GM12872 (cell line): ENCODE data around the gene HSPBP1.

ENCODE experiments used
- CTCF ChIP-seq: IDR thresholded peaks from 3 replicates; pipeline ENCODE4 v1.5.1; 2011; ENCODE audit warnings: low read depth, mild to moderate bottlenecking, low read length, moderate library complexity; ENCODE audit not compliant: insufficient read depth

Gene HSPBP1

GRCh38 chr19:55241935-55242464 is 37.9 kb downstream of the HSPBP1 start:
- no peak for TF ChIP-seq CTCF

DNA sequence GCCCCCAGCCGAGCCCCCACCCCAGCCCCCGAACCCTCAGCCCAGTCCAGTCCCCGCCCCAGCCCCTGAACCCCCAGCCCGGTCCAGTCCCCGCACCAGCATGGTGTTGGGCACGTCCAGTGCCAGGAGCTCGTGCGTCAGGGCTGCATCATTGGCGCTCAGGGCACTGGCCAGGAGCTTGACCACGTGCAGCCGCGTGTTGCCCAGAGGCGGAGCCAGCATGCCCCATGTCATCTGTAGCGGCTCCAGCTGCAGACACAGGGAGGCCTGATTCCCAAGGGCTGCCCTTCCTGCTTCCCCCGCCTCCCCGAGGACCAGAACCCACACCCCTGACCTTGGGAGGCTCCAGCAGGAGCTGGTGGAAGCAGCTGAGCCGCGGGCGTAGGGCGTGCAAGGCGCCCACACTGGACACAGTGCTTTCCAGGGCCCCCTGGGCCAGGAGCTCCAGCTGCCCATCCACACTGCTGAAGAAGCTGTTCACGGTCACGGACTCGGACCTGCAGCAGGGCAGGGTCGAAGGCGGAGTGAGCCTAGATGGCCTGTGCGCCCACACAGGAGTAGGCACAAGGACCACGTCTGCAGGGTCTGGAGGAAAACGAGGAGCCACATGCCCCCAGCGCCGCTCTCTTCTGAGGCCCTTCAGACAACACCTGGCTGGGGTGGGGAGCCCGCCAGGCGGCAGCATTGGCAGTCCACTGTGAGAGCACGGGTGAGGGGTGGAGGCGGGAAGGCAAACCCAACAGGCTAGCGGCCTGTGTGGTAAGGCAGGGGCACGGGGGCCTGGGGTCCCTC is 38.6 kb downstream of the HSPBP1 start:
- no peak for TF ChIP-seq CTCF

DNA sequence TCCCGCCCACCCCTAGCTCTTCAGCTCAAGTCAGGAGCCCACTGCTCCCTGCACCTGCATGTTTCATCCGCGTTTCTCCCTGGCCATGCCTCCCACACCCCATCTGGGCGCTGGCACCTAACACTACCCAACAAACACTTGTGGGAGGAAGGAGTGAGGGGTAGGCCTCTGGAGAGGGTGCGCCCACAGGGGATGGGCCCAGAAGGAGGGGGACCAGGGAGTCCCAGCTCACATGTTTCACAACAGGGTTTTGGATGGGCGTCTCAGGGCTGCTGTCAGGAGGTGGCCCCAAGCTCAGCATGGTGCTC is 39.2 kb downstream of the HSPBP1 start:
- TF ChIP-seq CTCF: no peak

DNA sequence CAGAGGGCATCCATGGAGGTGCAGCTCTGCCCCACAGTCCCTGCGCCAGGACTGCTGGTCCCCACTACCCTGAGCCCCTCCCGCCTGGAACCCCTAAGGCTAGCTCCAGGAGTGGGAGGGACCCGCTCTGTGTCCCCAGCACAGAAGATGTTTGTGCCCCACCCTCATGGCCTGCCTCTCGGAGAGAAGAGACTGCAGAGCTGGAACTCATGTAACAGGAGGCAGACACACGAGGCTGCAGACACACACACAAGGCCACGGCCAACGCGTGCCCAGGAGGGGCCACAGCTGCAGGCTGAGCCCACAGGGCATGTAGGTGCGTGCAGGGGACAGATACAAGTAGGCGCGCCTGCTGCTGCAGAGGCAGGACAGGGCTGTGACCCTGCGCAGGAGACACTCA is 40.9 kb downstream of the HSPBP1 start:
- no peak for TF ChIP-seq CTCF

DNA sequence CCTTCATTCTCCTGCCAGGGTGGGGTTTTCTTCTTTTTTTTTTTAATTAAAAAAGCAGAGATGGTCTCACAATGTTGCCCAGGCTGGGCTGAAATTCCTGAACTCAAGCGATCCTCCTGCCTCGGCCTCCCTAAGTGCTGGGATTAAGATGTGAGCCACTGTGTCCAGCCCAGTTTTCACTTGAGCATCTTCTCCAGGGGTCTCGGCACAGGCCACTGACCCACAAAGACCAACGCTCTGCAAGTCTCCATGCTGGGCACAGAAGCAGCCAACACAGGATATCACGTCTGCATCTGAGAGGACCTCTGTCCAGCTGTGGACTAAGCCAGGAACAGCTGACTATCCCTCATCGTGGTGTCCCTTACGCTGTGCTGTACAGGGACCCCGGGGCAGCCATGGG is 41.9 kb downstream of the HSPBP1 start:
- no peak for TF ChIP-seq CTCF

DNA sequence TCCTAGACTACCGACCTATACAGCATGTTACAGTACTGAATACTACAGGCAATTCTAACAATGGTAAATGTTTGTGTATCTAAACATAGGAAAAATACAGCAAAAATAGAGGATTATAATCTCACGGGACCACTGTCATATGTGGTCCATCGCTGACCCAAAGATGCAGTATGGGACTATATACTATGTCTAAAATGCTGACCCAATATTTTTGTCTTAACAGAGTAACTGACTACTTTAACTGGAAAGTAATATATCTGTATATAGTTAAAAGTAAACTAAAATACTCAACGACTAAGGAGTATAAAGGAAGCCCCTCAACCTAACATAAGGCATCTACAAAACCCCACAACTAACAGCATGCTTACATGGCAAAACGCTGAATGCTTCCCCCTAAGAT is 46.9 kb downstream of the HSPBP1 start:
- no peak for TF ChIP-seq CTCF

DNA sequence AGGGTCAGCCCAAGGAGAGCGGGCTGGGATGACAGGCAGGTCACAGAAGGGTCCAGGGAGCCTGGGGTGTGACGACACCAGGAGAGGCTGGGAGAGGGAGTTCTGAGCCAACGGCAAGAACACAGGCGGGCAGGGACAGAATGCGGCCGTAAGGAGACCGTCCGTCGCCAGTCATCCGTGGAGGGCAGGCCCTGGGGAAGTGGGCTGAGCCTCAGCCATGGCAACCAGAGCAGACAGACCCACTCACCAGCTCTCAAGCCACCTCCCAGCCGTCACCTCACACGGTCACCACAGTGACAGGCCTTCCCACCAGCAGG is 47.7 kb downstream of the HSPBP1 start:
- no peak for TF ChIP-seq CTCF
